Neutrophil (primary cell): Measurements from ENCODE around the gene MRPL24.
A peak's percentile ranks its signal among the peaks of the same experiment; 100 is the strongest.

Source experiments
- H3K27ac ChIP-seq: fragments of 200-600 bp; sonication (generic); 2 replicates; pipeline ENCODE4 v1.5.1; 2016; ENCODE audit warnings: mild to moderate bottlenecking, moderate library complexity
- H3K27me3 ChIP-seq: fragments of 200-600 bp; sonication (generic); 2 replicates; pipeline ENCODE4 v1.6.0; 2016; ENCODE audit warnings: mild to moderate bottlenecking
- H3K36me3 ChIP-seq: fragments of 200-600 bp; sonication (generic); 2 replicates; pipeline ENCODE4 v1.5.1; 2017
- H3K4me1 ChIP-seq, 2 experiments: fragments of 200-600 bp in 1 of 2; sonication (generic) in 1 of 2; 1 replicate in 1 of 2; 2 replicates in 1 of 2; pipeline versions ENCODE4 v1.5.1 to v1.6.1; 2013 to 2016; ENCODE audit warnings: low read depth in 1 of 2, low read length in 1 of 2, mild to moderate bottlenecking in 1 of 2, moderate library complexity in 1 of 2; ENCODE audit not compliant: control insufficient read depth in 1 of 2, insufficient read depth in 1 of 2
- H3K4me3 ChIP-seq, 2 experiments: fragments of 200-600 bp in 1 of 2; sonication (generic) in 1 of 2; 1 replicate in 1 of 2; 2 replicates in 1 of 2; pipeline ENCODE4 v1.5.1; 2013 to 2016; ENCODE audit warnings: low read depth in 1 of 2, low read length in 1 of 2, mild to moderate bottlenecking in 1 of 2, moderate library complexity in 1 of 2
- H3K9me3 ChIP-seq: fragments of 200-600 bp; sonication (generic); 2 replicates; pipeline ENCODE4 v1.5.1; 2016
- CTCF ChIP-seq: fragments of 200-600 bp; sonication (generic); IDR thresholded peaks from 2 replicates; pipeline ENCODE4 v1.5.1; 2016; ENCODE audit warnings: antibody characterized with exemption

MRPL24 gene

DNA sequence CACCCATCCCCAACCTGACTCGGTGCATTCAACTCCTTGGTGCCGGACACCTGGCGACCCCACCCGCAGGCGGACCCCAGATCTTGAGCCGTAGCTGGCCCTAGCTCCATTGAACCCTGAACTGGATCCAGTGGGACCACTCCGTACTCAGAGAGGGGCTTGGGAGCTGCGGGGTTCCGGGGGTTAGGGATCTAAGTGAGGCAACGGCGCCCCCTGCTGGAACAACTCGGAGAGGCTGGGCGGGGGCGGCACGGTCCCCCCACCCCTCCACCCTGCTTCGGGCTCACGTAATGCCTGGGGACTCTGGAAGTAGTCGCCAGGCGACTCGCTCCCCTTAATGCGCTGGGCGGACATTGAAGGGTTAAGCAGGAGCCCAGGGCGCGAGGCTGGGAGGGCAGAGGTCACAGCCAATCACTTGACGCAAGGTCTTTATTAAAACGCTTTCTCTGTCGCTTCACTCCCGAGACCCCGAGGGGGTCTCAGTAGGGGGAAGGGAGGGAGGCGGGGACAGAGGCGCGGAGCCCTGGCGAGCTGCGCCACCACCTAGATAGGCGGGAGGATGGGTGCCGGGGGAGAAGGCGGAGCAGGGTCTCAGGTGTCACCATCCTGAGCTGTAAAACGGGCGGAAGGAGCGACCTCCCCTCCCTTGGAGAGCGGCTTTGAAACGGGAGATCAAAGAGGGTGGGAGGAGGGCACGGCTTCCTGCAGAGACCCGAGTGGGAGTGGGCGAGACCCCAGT lies 34.8 kb downstream of the MRPL24 start:
- peak; percentile 37 for TF ChIP-seq CTCF
- Histone ChIP-seq H3K27me3 (peaks cover 90% of the 10 kb centered on the region), H3K27ac (no peak overlapping the region), H3K4me1 (peaks cover 0 to 11% of the 10 kb centered on the region in 2 experiments), H3K36me3 (no peaks in the 10 kb centered on the region), H3K4me3 (no peak overlapping the region), H3K9me3 (no peaks in the 10 kb centered on the region)

DNA sequence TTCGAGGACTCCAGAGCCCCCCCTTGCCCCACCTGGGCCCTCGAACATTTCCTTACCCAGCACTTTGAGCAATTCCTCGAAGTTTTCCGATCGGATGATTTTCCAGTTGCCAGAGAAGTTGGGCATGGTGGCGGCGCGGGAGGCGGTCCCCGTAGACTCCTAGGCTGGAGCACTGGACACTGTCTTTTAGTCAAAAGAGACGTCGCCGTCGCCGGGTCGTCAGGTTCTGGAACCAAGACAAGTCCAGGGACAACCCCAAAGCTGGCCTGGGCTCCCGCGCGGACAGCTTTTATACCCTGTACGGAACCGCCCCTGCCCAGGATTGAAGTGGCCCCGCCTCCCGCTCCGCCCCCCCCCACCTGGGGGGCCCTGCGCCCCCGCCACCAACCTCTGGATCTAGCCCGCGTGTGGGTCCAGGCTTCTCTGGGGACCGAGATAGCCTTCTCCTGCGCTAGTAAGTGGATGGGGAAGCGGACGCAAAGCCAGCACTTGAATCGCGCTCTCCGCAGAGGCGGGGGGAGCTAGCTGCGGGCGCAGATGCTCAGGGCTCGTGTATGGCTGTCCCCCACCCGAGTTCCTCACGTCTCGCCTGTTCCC lies 35.5 kb downstream of the MRPL24 start, which contains the start of gene CRABP2:
TSS of gene CRABP2 (minus strand) at position 263 of the 597 bp plus-strand sequence. CDS start at position 126, 137 bp downstream.
- no peaks in the 10 kb centered on the region for H3K9me3 ChIP-seq
- H3K4me1 ChIP-seq = peaks cover 0 to 11% of the 10 kb centered on the region in 2 experiments
- peaks cover 96% of the 10 kb centered on the region for H3K27me3 ChIP-seq
- no peaks in the 10 kb centered on the region for H3K36me3 ChIP-seq
- no peak within 1 kb of the TSS for H3K27ac ChIP-seq
- no peak within 1 kb of the TSS for H3K4me3 ChIP-seq
- TF ChIP-seq CTCF = no peak

- Histone ChIP-seq H3K27ac (no peak overlapping the region), H3K4me3 (no peak overlapping the region), H3K9me3 (no peaks in the 10 kb centered on the region), H3K27me3 (peaks cover 98% of the 10 kb centered on the region), H3K4me1 (peaks cover 0 to 11% of the 10 kb centered on the region in 2 experiments), H3K36me3 (no peaks in the 10 kb centered on the region)
- no peak for TF ChIP-seq CTCF
Observed at GRCh38 chr1:156704930-156705320, 36.0 kb downstream of the MRPL24 start.

GRCh38 chr1:156704166-156704711 lies 36.6 kb downstream of the MRPL24 start:
- Histone ChIP-seq H3K4me3 (no peak overlapping the region), H3K27ac (no peak overlapping the region), H3K36me3 (no peaks in the 10 kb centered on the region), H3K4me1 (peaks cover 0 to 11% of the 10 kb centered on the region in 2 experiments), H3K27me3 (peaks cover 97% of the 10 kb centered on the region), H3K9me3 (no peaks in the 10 kb centered on the region)
- TF ChIP-seq CTCF = no peak

- Histone ChIP-seq H3K9me3 (no peaks in the 10 kb centered on the region), H3K4me1 (peaks cover 0 to 11% of the 10 kb centered on the region in 2 experiments), H3K4me3 (no peak overlapping the region), H3K36me3 (no peaks in the 10 kb centered on the region), H3K27me3 (peaks cover 97% of the 10 kb centered on the region), H3K27ac (no peak overlapping the region)
- no peak for TF ChIP-seq CTCF
Observed at GRCh38 chr1:156703741-156704140, 37.1 kb downstream of the MRPL24 start.
